Right renal cortex interstitium (tissue), 3 donors: Measurements from ENCODE around the gene NCR2. TPM values are rescaled to one million over a fixed set of nuclear protein-coding genes. Genes with fewer than 3 reads are reported as not detected.
"Not testable (repeated sequence)": the region's sequence is repeated elsewhere in the genome, so short reads cannot be mapped to it uniquely, and the experiment has no call there.

ENCODE experiments used
- DNase-seq, 3 donors: peaks; one replicate each; pipeline ENCODE4 v3.0.0-alpha.2; 2013; ENCODE audit warnings: low read depth in 3 of 3, low spot score in 2 of 3
- polyA plus RNA-seq, 3 donors: library from polyadenylated mRNA; unstranded; fragments of 120-200 nt; gene quantifications; one replicate each; pipeline ENCODE4 v1.2.1, GENCODE V29; 2013; ENCODE audit not compliant: insufficient read length in 3 of 3

The NCR2 gene, protein sequence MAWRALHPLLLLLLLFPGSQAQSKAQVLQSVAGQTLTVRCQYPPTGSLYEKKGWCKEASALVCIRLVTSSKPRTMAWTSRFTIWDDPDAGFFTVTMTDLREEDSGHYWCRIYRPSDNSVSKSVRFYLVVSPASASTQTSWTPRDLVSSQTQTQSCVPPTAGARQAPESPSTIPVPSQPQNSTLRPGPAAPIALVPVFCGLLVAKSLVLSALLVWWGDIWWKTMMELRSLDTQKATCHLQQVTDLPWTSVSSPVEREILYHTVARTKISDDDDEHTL
- polyA plus RNA-seq = not detected

DNA sequence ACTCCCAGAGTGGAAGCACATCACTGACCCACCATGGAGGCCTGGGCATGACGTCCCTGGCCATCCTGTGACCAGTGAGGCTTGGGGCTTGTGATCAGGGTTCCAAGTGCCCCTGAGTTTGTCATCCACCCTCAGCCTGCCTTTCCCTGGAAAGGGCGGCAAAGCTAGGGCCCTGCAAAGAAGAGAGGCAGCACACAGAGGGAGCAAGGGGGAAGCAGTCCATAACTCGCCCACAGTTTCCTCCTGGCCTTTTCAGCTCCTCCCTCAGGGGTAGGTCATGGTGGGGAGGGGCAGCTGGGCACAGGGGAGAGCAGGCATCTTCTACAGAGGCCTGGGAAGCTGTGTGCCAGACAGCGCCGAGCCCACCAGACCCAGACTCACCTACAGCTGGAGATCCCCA, at the start of gene NCR2:
TSS of gene NCR2 (plus strand) at position 313 of the 400 bp plus-strand sequence. CDS start 269 bp downstream, outside the sequence.
- DNase-seq = no peak

DNA sequence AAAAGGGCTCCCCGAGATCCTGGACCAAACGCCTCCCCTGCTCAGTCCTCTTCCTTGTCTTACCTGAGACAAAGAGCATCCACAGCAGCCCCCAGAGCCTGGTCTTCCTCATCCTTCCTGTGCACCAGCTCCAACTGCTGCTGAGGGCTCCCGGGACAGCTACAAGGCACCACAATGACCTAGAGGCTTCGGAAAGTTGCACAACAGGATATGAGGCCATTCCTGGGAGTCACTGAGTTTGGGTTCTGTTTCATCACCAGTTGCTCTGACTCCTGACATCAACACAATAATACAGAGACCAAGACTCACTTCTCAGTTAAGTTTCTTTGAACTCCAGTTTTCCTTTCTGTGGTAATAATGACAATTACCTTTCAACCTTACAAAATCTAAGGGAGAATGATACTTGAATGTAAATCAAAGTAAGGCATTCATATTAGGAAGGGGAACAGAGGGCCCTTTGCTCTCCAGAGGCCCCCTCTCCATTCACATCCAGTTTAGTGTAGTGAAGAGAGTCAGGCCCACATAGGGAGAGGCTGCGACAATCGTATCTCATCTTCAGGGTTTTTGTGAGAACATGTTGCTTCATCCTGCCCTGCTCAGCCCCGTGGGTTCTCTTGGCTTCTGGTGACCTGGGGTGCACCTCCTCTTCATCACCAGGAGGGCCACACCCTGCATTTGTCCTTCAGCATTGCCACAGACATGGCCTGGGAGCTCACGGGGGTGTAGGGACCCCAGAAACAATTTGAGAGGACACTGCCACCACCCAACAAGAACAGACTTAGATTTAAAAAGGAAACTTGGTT, 48.7 kb upstream of the NCR2 start, which contains the start of gene TREM1:
TSS of gene TREM1 (minus strand) at position 139 of the 803 bp plus-strand sequence. CDS start at position 112, 27 bp downstream.
- no peak for DNase-seq

DNA sequence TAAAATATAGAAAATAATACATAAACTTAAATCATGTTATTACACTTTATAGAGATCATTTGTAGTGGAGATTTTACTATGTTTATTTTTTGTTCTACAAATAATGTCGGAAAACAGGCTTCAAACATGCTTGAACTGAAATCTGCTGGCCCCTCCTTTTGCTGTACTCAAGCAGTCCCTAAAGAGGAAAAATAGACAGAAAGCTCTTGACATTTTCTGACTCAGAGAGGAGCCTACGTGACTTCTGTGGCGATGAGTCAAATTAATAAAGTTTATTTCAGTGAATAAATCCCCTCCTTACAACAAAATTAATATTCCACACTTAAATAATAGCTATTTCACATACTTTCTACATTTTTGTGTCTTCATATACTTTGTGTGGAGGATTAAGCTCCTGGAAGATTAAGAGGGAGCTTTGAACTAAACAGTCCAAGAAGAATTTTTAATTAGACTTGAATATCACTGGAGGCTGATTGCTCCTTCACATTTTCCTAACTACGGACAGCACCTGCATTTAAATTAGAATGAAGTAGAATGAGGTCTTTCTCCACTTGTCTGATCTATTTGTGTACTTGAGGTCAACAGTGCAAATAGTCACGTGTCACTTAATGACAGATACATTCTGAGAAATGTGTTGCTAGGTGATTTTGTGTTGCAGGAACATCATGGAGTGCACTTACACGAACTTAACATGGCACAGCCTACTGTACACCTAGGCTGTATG, 47.2 kb upstream of the NCR2 start:
- DNase-seq = no peak

DNA sequence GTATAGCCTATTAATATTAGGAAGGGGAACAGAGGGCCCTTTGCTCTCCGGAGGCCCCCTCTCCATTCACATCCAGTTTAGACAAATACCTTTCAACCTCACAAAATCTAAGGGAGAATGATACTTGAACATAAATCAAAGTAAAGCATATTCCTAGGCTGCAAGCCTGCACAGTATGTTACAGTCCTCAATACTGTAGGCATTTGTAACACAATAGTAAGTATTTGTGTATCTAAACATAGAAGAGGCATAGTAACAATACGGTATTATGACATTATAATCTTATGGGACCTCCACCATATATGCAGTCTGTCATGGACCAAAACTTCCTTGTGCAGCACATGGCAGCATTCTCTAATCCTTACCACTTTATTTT, 46.7 kb upstream of the NCR2 start:
- DNase-seq = no peak

DNA sequence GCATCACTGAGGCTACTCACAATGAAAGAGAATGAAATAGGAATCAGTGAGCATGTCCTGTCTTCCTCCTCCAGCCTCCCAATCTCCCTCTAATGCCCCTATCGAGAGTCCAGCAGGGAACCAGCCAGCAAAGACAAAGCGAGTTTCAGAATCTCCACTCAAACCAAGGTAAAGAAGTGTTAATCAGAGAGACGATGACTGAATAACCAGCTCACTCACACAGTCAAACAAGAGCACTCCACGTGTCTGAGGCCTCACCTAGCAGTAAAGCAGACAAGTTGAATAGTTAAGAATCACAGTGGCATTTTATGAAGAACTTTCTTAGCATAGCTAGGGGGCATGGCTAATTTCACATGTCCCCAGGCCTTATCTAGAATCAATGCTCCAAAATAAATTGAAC, 45.6 kb upstream of the NCR2 start:
- no peak for DNase-seq

DNA sequence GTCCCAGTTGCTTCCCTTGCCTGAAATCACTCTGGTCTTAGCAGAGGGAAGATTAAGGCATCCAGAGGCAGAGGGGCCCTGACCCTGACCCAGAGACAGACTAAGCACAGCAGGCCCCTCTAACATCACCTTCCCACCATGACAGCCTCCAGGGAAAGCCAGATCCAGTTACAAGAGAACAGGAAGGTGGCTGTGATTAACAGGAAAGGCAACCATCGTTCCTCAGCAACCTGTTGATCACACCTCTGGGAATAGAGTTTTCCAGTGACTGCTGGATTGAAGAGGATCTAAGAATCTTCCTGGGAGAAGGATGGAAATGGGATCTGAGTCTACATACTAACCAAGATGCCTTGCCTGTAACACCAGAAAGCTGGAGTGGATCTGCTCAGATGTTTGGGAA, 43.7 kb upstream of the NCR2 start:
- DNase-seq = no peak

DNA sequence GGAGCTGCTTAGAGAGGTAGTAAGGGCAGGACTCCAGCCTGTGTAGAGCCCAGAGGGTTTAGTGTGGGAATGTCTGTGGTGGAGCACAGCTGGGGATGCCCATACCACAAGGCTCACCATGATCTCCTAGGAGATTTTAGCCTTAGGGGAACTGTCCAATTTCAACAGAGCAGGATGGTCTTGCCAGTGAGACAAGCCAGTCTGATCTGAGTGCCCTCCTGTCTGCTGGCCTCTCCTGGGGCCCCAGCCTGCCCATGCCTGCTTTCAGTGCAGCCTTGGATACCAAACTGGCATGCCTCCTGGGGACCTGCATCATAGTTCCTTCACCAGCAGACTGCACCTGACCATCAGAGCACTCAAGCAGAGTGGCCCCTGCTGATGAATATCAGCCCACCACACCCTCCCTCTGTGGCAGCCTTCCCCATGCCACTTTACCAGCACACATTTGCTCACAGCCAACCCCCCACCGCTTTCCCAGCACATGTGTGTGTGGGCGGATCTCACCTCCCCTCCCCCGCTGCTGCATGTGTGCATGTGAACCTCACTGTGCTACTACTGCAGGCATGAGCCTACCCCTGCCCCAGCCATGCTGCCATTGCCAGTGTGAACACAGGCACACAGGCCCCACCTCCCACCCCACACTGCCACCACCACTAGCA, 41.1 kb upstream of the NCR2 start:
- no peak for DNase-seq

DNA sequence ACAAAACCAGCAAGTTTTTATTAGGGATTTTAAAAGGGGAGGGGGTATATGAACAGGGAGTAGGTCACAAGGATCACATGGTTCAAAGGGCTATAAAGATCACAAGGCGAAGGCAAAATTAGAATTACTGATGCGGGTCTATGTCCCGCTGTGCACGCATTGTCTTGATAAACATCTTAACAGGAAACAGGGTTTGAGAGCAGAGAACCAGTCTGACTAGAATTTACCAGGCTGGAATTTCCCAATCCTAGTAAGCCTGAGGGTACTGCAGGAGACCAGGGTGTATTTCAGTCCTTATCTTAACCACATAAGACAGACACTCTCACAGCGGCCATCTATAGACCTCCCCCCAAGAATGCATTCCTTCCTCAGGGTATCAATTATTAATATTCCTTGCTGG, 38.2 kb upstream of the NCR2 start:
- not testable (repeated sequence) for DNase-seq

DNA sequence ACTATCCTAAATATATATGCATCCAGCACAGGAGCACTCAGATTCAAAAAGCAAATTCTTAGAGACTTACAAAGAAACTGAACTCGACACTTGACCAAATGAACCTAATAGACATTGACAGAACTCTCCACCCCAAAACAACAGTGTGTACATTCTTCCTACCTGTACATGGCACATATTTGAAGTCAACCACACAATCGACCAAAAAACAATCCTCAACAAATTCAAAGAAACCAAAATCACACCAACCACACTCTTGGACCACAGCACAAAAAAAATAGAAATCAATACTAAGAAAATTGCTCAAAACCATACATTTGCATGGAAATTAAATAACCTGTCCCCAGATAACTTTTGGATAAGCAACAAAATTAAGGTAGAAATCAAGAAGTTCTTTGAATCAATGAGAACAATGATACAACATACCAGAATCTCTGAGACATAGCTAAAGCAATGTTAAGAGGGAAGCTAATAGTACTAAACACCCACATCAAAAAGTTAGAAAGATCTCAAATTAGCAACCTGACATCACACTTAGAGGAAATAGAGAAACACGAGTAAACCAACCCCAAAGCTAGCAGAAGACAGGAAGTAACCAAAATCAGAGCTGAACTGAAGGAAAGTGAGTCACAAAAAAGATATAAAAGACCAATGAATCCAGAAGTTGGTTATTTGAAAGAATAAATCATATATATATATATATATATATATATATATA, 36.5 kb upstream of the NCR2 start:
- no peak for DNase-seq

DNA sequence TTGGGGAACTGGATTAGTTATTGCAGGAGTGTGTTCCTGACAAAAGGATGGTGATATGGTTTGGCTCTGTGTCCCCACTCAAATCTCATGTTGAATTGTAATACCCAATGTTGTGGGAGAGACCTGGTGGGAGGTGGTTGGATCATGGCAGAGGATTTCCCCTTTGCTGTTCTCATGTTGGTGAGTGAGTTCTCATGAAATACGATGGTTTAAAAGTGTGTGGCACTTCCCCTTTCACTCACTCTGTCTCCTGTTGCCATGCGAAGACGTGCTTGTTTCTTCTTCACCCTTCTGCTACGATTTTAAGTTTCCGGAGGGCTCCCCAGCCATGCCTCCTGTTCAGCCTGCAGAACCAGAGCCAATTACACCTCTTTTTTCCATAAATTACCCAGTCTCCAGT, 32.8 kb upstream of the NCR2 start:
- DNase-seq = no peak

DNA sequence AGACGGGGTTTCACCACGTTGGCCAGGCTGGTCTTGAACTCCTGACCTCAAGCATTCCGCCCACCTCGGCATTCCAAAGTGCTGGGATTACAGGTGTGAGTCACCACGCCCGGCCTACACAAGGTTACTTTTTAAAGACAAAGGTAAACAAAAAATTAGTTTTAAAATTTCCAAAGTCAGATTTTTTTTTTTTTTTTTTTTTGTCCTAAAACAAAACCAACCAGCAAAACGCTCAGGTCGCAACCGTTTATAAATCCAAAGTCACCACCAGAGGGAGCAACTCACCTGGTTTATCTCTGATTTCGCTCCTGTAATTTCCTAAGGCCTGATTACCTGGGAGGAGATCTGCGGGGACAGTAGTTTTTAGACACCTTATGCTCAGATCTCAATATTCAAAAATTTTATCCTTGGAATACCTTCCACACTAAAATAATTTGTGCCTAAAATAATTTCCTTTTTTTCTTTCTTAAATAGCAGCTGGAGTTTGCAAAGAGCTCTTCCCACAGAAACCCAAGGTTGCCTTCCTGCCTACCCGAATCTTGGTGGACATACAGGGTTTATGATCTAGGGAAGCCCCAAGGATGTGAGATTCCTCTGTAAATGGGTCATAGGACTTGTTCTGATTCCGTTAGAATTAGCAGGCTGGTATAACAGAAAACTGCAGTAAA, 29.1 kb upstream of the NCR2 start:
- DNase-seq = peak in 2 of 3 donors; percentile 45 to 52

DNA sequence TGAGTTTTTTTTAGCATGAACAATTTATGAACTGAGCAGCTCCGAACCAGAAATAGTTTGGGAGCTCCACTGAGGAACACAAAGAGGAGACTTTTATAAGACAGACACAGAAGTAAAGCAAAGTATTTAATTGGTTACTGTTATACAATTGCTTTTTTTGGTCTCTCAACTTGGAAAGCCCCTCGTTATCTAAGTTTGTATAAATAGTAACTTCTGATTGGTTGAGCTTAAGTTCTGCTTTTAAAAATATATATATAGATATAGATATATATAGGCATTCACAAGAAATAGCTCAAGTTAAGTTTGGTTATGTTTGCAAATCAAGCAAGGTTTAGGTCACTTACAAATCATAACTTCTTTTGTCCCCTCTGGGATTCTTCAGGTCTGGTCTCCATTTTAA, 20.2 kb upstream of the NCR2 start:
- DNase-seq = no peak

DNA sequence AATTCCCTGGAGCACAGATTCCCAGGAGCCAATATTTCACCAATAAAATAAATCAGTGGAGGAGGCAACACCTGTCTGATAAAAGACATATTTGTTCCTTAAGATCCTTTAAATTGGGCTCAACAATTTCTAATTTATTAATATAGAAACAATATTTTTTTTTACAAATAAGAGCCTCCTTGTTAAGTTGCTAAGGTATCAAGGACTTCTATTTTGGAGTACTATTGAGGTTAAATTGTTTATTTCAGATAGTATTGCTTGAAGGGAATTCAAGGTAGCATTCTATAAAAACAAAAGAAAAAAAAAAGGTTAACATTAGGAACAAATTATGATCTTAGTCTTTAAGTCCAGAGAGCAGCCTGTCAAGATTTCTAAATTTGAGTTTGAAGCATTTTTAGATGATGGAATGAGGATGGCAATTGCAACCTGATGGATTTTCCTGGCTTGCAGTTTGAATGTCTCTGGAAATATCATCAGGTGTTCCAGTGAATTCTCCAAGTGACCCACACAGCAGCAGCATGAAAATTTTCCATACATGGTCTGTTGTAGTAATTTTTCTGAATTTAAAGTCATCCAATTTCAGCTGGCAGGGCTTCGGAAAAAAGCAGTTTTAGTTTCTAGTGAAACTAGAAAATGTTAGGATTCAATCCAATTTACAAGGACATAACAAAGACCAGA, 19.3 kb upstream of the NCR2 start:
- no peak for DNase-seq

DNA sequence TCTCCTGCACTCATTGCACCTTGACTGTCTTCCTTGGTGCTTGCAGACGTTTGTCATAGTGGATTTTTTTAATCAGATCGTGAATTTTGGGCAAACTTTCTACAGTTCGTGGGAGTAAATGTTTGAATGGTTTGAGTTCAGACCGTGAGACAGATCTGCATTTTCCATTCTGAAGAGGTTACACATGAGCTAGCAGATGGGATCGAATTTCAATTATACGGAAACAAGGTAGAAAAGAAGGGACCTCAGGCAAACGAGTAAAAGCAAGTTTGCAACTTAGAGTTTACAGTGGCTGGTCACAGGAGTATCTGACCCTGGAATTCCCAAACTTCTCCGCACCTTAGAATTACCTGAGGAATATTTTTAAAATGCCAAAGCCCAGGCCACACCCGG, 17.2 kb upstream of the NCR2 start:
- peak in 1 of 3 donors; percentile 23 for DNase-seq

DNA sequence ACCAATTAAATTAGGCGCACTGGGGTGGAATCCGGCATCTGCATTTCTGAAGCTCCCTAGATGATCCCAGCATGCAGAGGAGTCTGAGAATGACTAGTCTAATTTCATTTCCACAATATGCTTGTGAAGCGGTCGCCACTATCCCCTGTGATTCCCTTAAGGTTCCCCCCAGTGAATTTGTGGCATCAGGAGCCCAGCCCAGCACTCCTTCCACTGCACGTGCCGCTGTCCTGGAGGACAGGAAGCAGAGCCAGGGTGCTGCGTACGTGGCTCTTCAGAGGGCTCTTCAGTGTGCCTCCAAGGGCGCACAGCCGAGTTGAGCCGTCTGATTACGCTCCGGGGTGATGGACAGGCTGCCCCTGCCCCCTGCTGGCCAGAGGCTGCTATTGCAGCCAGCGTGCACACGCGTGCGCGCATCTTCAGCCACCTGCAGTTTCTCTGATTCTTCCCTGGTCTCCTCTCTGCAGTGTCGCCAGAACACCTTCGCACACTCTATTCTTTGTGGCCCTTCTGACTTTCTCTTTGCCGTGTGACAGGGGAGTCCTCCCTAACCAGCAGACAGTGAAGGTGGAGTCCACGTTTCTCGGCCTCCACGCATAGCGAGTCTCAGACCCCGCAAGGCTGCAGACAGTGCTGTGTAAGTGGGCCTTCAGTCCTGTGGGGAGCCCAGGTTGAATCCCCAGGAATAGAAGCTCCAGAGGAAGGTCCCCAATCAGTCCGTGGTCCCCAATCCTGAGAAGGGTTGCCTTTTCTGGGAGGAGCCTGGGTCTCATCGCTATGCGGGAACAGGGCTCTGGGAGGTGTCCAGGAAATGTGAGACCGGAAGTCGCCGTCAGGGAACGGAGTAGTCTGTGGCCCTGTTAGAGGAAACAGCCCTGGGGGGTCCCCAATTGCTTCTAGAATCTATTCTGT, 16.5 kb upstream of the NCR2 start:
- peak; percentile 57 to 63 (median 60) for DNase-seq

DNA sequence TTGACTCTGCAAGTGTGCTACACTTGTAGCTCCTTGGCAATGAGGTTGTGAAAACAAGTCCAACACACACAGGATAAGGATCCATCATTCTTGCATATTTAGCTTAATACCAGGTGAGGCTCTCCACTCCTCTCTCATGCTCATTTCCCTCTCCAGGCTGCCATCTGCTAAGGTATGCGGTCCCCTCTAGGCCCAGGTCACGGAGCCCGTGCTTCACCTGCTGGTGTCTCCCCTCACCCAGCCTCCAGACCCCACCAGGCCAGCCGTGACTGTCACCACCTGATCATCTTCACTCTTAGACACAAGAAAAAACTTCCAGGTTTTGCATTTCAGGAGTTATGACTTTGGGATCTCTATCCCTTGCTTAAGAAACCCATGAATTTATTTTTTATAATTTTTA, 14.2 kb upstream of the NCR2 start:
- no peak for DNase-seq

DNA sequence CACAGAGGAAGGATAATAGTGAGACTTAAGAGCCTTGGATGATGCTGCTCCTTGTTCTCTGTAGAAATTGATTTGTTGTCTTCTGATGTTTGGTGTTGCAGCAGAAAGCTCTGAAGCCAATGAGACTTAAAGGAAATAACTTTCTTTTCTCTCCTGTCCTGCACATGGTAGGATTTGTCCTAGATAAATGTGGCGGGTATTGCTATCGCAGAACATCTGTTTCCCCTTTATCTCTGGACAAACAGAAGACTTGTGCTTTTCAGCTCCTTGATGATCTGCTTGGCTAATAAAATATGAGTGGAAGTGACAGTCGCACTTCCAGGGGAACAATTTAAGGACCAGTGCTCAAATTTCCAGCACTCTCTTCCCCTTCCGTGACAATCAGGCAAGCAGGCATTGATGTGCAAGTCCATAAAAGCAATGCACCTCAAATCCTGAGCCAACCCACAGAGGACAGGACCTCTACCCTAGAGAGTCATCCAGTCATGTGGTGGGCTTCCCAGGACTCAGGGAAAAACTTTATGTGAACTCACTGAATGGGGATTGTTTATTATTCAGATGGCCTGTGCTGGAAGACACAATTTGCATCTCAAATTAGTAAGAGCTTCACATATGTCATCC, 9.9 kb upstream of the NCR2 start:
- DNase-seq = no peak

DNA sequence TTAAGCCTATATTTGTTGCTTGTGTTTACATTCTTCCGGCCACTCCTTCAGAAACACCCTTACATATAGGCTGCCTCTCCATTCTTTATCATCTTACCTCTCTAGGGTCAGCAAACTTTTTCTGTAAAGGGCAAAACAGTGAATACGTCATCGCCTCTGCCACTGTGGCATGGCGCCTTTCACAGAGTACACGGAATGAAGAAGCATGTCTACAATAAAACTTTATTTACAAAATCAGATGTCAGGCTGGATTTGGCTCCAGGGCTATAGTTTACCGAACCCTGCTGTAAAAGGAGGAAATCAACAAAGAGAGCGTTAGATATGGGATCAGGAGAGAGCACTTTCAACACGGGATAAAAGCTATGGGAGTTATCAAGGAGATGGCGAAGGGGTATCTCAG, 9.3 kb upstream of the NCR2 start:
- DNase-seq = no peak
